HEK293T (cell line): ENCODE measurements around the gene RNU6-9.

Source experiments
- CTCF ChIA-PET: fragments of 350-600 bp; formaldehyde crosslinking; extraction: SDS; loops from one replicate; lab custom pipeline; 2021; ENCODE audit warnings: antibody characterized with exemption, inconsistent platforms; lab: Yijun Ruan, JAX
- POLR2A ChIA-PET: fragments of 350-600 bp; formaldehyde crosslinking; extraction: SDS; loops from one replicate; lab custom pipeline; 2020; ENCODE audit warnings: antibody characterized with exemption, inconsistent platforms; lab: Yijun Ruan, JAX
- DNase-seq: peaks from one replicate; pipeline ENCODE4 v3.0.0; 2012; ENCODE audit warnings: mixed read lengths; ENCODE audit errors: extremely low spot score
- ARNT ChIP-seq: fragments of 450-650 bp; IDR thresholded peaks from 2 replicates; pipeline ENCODE4 v1.6.1; 2017; ENCODE audit warnings: mild to moderate bottlenecking
- BHLHE40 ChIP-seq: fragments of 450-650 bp; IDR thresholded peaks from 2 replicates; pipeline ENCODE4 v1.6.1; 2016; ENCODE audit warnings: mild to moderate bottlenecking, moderate library complexity, borderline replicate concordance
- CTBP1 ChIP-seq: fragments of 450-650 bp; IDR thresholded peaks from 2 replicates; pipeline ENCODE4 v1.6.1; 2016; ENCODE audit warnings: borderline replicate concordance
- ELF4 ChIP-seq: fragments of 450-650 bp; IDR thresholded peaks from 2 replicates; pipeline ENCODE4 v1.6.1; 2017; ENCODE audit warnings: antibody characterized with exemption
- FOXA1 ChIP-seq: fragments of 450-650 bp; IDR thresholded peaks from 2 replicates; pipeline ENCODE4 v1.6.1; 2016; ENCODE audit warnings: mild to moderate bottlenecking
- FOXK2 ChIP-seq: fragments of 450-650 bp; IDR thresholded peaks from 2 replicates; pipeline ENCODE4 v1.6.1; 2016; ENCODE audit warnings: mild to moderate bottlenecking
- FOXM1 ChIP-seq: fragments of 450-650 bp; IDR thresholded peaks from 2 replicates; pipeline ENCODE4 v1.6.1; 2017; ENCODE audit warnings: mild to moderate bottlenecking, borderline replicate concordance
- HDGF ChIP-seq: fragments of 450-650 bp; IDR thresholded peaks from 2 replicates; pipeline ENCODE4 v1.6.1; 2017; ENCODE audit warnings: antibody characterized with exemption, borderline replicate concordance
- L3MBTL2 ChIP-seq: fragments of 450-650 bp; conservative IDR thresholded peaks from 2 replicates; pipeline ENCODE4 v1.6.1; 2016; ENCODE audit warnings: mild to moderate bottlenecking
- LEF1 ChIP-seq: fragments of 450-650 bp; IDR thresholded peaks from 2 replicates; pipeline ENCODE4 v1.6.1; 2017; ENCODE audit warnings: mild to moderate bottlenecking, borderline replicate concordance
- NFRKB ChIP-seq: fragments of 450-650 bp; IDR thresholded peaks from 2 replicates; pipeline ENCODE4 v1.6.1; 2016; ENCODE audit warnings: mild to moderate bottlenecking, moderate library complexity
- PKNOX1 ChIP-seq: fragments of 450-650 bp; IDR thresholded peaks from 2 replicates; pipeline ENCODE4 v1.6.1; 2016
- SP1 ChIP-seq: fragments of 450-650 bp; IDR thresholded peaks from 2 replicates; pipeline ENCODE4 v1.6.1; 2017
- SUZ12 ChIP-seq: fragments of 450-650 bp; IDR thresholded peaks from 2 replicates; pipeline ENCODE4 v1.6.1; 2016; ENCODE audit warnings: mild to moderate bottlenecking
- TARDBP ChIP-seq: fragments of 450-650 bp; IDR thresholded peaks from 2 replicates; pipeline ENCODE4 v1.6.1; 2016
- ZNF384 ChIP-seq: fragments of 450-650 bp; IDR thresholded peaks from 2 replicates; pipeline ENCODE4 v1.6.1; 2016

RNU6-9 gene

DNA sequence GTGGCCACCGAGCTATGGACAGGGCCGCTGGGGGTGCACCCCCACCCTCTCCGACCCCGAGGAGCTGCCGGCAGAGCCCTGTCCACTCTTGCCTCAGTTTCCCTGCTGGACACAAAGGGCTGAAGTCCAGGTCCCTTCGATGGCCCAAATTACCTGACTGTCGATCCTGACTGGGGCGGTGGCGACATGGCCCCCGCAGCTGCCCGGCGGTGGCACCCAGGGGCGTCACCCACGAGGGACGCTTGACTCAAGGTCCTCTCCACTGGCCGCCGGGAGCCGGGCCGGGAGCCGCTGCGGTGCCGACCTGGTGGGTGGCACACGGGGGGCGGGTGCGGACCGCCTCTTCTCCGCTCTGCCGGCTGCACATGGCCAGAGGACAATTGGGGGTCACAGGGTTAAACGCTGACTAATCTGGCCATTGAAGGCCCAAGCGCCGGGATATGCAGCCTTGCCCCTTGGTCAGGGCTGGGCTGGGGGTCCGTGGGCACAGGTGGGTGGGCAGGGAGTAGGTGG, 48.9 kb downstream of the RNU6-9 start:
- no peak for DNase-seq

More for the DNA sequence above, 48.9 kb downstream of the RNU6-9 start:
- POLR2A ChIA-PET, result no interaction called here
- CTCF ChIA-PET, result no interaction called here
- no peak for TF ChIP-seq ELF4
- TF ChIP-seq PKNOX1, result no peak
- no peak for TF ChIP-seq FOXM1
- no peak for TF ChIP-seq LEF1
- no peak for TF ChIP-seq NFRKB
- no peak for TF ChIP-seq BHLHE40
- TF ChIP-seq FOXA1, result no peak
- no peak for TF ChIP-seq HDGF
- TF ChIP-seq SP1, result no peak
- TF ChIP-seq FOXK2, result no peak
- no peak for TF ChIP-seq CTBP1
- no peak for TF ChIP-seq L3MBTL2
- no peak for TF ChIP-seq SUZ12
- TF ChIP-seq TARDBP, result no peak
- TF ChIP-seq ZNF384, result no peak
- no peak for TF ChIP-seq ARNT
